ENCODE measurements around the gene KANSL1L. TPM values are rescaled to one million over a fixed set of nuclear protein-coding genes. Genes with fewer than 3 reads are reported as not detected.
A peak's percentile ranks its signal among the peaks of the same experiment; 100 is the strongest.

Gene KANSL1L, protein sequence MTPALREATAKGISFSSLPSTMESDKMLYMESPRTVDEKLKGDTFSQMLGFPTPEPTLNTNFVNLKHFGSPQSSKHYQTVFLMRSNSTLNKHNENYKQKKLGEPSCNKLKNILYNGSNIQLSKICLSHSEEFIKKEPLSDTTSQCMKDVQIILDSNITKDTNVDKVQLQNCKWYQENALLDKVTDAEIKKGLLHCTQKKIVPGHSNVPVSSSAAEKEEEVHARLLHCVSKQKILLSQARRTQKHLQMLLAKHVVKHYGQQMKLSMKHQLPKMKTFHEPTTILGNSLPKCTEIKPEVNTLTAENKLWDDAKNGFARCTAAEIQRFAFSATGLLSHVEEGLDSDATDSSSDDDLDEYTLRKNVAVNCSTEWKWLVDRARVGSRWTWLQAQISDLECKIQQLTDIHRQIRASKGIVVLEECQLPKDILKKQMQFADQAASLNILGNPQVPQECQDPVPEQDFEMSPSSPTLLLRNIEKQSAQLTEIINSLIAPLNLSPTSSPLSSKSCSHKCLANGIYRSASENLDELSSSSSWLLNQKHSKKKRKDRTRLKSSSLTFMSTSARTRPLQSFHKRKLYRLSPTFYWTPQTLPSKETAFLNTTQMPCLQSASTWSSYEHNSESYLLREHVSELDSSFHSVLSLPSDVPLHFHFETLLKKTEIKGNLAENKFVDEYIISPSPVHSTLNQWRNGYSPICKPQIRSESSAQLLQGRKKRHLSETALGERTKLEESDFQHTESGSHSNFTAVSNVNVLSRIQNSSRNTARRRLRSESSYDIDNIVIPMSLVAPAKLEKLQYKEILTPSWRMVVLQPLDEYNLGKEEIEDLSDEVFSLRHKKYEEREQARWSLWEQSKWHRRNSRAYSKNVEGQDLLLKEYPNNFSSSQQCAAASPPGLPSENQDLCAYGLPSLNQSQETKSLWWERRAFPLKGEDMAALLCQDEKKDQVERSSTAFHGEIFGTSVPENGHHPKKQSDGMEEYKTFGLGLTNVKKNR
- 10 to 100 TPM; 20.8 to 24.1 TPM for total RNA-seq
- polyA plus RNA-seq, result 1 to 10 TPM in 1 of 3 donors, under 1 TPM in 2; 0.76 to 1.2 (median 0.78) TPM
- 5.4 to 29.2 (median 16.5) reads per million in 6 experiments for total RNA-seq

GRCh38 chr2:210171309-210172218 is at the start of gene KANSL1L:
KANSL1L (minus strand) TSS chr2:210171409; CDS start chr2:210154582, 16,827 bp downstream.
- Mint-ChIP-seq H3K27me3 (peaks cover 0 to 1% (median 0%) of the 10 kb centered on the region in 5 donors), H3K4me1 (peaks cover 10 to 38% (median 19%) of the 10 kb centered on the region in 4 donors), H3K4me3 (peak within 1 kb of the TSS; percentile 94 to 99 (median 98))

DNA sequence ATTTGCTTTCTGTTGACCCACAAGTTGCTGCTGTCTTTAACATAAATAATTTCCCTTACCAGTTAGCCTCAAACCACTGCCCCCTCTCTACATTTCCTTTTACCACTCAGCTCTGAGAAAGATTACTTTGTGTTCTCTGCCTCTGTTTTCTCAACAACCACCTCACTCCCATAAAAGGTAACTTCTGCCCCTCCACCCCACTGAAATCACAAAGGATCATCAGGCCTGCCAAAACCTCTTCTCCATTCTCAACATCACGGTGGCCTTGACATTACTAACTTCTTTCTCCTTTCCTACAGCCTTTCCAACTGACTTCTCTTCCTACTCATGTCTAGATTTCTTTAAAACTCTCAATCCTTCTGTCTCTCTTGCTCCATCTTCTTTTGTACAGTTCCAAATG is 43.9 kb upstream of the KANSL1L start:
- no peak overlapping the region for H3K27ac Mint-ChIP-seq
- H3K4me1 Mint-ChIP-seq, result no peaks in the 10 kb centered on the region
- H3K4me3 Mint-ChIP-seq, result no peak overlapping the region
- ATAC-seq, result no peak
- H3K27me3 Mint-ChIP-seq, result peaks cover 5 to 9% (median 9%) of the 10 kb centered on the region in 5 donors
- H3K36me3 Mint-ChIP-seq, result no peaks in the 10 kb centered on the region
- DNase-seq, result no peak
- POLR2A ChIA-PET, result no interaction called here
- no peaks in the 10 kb centered on the region for H3K9me3 Mint-ChIP-seq

More at GRCh38 chr2:210171309-210172218, at the start of gene KANSL1L:
- DNase-seq (peak; percentile 94 to 98 (median 95)), ATAC-seq (peak; percentile 82 to 83)
- POLR2A ChIA-PET, result interaction anchor here (1.3 to 2.9 kb wide), 5 partner anchors 8 to 171 kb away, joined by 5 to 25 read pairs (median 8); partner anchors contain the start of gene RPE
- Mint-ChIP-seq H3K9me3 (no peaks in the 10 kb centered on the region), H3K27ac (peak within 1 kb of the TSS; percentile 92 to 99 (median 96)), H3K36me3 (no peaks in the 10 kb centered on the region)

DNA sequence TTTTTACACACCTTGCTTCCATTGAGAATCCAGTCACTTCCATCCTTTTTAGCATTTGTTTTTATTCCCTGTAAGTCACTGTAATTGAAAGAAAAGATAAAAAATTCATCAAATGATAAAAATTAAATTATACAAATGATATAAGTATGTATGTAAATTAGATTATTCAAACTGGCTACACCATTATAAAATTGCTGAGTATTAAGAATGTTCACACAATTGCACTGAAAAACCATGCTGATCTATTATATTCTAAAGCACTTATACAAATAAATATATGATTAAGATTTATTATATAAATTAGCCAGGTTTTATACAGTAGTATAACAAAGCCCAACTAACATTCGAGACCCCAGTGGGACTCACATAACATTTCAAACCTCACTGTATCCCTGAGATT is 39.0 kb upstream of the KANSL1L start:
- Mint-ChIP-seq H3K4me1 (no peaks in the 10 kb centered on the region), H3K4me3 (no peak overlapping the region), H3K27ac (no peak overlapping the region), H3K27me3 (peaks cover 5 to 14% (median 13%) of the 10 kb centered on the region in 5 donors), H3K9me3 (no peaks in the 10 kb centered on the region), H3K36me3 (no peaks in the 10 kb centered on the region)
- POLR2A ChIA-PET, result no interaction called here
- no peak for DNase-seq
- ATAC-seq, result no peak

GRCh38 chr2:210207929-210208328 is 36.7 kb upstream of the KANSL1L start:
- H3K36me3 Mint-ChIP-seq, result no peaks in the 10 kb centered on the region
- POLR2A ChIA-PET, result no interaction called here
- H3K4me3 Mint-ChIP-seq, result no peak overlapping the region
- DNase-seq (no peak), ATAC-seq (no peak)
- H3K4me1 Mint-ChIP-seq, result no peaks in the 10 kb centered on the region
- no peak overlapping the region for H3K27ac Mint-ChIP-seq
- H3K9me3 Mint-ChIP-seq, result no peaks in the 10 kb centered on the region
- peaks cover 7 to 27% (median 16%) of the 10 kb centered on the region in 5 donors for H3K27me3 Mint-ChIP-seq

DNA sequence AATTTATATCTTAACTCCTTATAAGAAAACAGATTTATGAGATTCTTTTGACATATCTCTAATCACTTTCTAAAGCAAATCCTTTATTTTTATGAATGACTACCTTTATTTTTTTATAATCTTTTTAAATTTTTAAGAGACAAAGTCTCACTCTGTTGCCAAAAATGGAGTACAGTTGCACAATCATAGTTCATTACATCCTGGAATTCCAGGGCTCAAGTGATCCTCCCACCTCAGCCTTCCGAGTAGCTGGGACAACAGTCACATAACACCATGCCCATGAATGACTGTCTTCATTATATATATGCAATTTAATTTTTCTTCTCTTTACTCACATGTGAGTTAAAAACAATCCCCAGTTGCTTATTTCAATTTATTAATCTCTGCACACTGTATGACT is 32.3 kb upstream of the KANSL1L start:
- ATAC-seq (no peak), DNase-seq (no peak)
- H3K4me1 Mint-ChIP-seq, result no peaks in the 10 kb centered on the region
- no peak overlapping the region for H3K4me3 Mint-ChIP-seq
- H3K27me3 Mint-ChIP-seq, result peaks cover 13 to 35% (median 18%) of the 10 kb centered on the region in 5 donors
- H3K9me3 Mint-ChIP-seq, result no peaks in the 10 kb centered on the region
- POLR2A ChIA-PET, result no interaction called here
- H3K36me3 Mint-ChIP-seq, result no peaks in the 10 kb centered on the region
- no peak overlapping the region for H3K27ac Mint-ChIP-seq

DNA sequence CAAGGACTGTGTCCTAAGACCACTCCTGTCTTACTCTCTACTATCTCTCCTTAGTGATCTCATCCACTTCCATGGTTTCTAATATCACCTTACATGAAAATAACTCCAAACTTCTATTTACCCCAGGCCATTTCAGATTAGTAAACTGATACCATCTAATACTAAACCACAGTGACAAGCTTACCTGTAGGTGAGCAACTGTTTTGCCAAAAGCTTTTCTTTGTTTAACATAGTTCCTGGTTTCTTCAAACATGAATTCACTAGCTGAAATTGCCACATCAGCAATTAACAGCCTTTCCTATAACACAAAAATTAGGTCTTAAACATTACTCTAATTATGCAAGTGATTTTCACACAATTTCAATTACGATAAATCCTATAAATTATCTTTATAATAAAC is 31.9 kb upstream of the KANSL1L start:
- ATAC-seq (no peak), DNase-seq (no peak)
- Mint-ChIP-seq H3K36me3 (no peaks in the 10 kb centered on the region), H3K9me3 (no peaks in the 10 kb centered on the region), H3K4me1 (no peaks in the 10 kb centered on the region), H3K4me3 (no peak overlapping the region), H3K27ac (no peak overlapping the region), H3K27me3 (peaks cover 13 to 35% (median 18%) of the 10 kb centered on the region in 5 donors)
- POLR2A ChIA-PET, result no interaction called here

- Mint-ChIP-seq H3K9me3 (no peaks in the 10 kb centered on the region), H3K27me3 (peaks cover 8 to 21% (median 10%) of the 10 kb centered on the region in 5 donors), H3K27ac (no peak overlapping the region), H3K36me3 (no peaks in the 10 kb centered on the region), H3K4me3 (no peak overlapping the region), H3K4me1 (peaks cover 0 to 5% (median 0%) of the 10 kb centered on the region in 4 donors)
- no peak for DNase-seq
- ATAC-seq, result no peak
- POLR2A ChIA-PET, result no interaction called here
Observed at GRCh38 chr2:210199854-210200253, 28.6 kb upstream of the KANSL1L start.

DNA sequence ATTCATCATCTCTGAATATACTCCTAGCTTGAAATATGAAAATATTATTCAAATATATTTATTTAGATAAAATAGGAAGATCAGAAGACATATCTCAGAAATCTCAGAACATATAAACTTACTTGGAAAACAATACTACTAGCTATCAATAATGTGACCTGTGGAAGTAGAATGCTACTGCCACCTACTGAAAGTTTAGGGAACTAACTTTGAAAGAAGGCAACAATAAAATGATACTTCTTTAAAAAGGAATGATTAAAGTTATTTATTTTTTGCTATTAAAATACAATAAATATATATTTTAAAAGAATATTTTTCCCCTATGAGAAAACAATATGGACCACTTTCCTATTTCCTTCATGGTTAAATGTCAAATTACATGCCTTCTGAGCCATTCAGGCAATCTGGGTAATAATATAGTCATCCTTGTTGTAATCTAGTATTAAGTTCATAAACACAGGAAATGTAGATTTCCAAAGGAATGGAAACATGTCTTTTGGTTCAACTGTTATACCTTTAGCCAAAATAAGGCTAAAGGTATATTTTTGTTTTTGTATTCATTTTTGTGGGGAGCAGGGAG is 28.1 kb upstream of the KANSL1L start:
- peaks cover 0 to 5% (median 0%) of the 10 kb centered on the region in 4 donors for H3K4me1 Mint-ChIP-seq
- H3K27ac Mint-ChIP-seq, result no peak overlapping the region
- DNase-seq (peak in 3 of 10 donors; percentile 41 to 44 (median 43)), ATAC-seq (no peak)
- H3K9me3 Mint-ChIP-seq, result no peaks in the 10 kb centered on the region
- H3K4me3 Mint-ChIP-seq, result no peak overlapping the region
- POLR2A ChIA-PET, result no interaction called here
- no peaks in the 10 kb centered on the region for H3K36me3 Mint-ChIP-seq
- H3K27me3 Mint-ChIP-seq, result peaks cover 8 to 21% (median 9%) of the 10 kb centered on the region in 5 donors

DNA sequence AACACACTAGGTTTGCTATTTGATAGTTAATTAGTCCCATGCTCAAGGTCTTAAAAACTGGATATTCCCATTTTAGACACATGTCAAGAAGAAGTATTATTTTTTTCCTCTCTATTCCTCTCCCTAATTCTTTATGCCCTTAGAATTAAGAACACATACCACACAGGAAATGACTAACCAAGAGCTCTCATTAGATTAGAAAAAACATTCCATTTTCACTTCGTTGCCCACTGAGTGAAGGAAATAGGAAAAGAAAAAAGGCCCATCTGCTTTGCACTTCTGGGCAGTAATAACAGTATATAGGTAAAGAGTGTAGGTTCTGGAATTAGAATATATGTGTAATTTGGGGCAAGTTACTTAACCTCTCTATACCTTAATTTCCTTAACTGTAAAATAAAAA is 27.1 kb upstream of the KANSL1L start:
- no peaks in the 10 kb centered on the region for H3K9me3 Mint-ChIP-seq
- no peak overlapping the region for H3K4me3 Mint-ChIP-seq
- no peak for DNase-seq
- POLR2A ChIA-PET, result no interaction called here
- H3K4me1 Mint-ChIP-seq, result peaks cover 0 to 5% (median 0%) of the 10 kb centered on the region in 4 donors
- no peaks in the 10 kb centered on the region for H3K36me3 Mint-ChIP-seq
- H3K27me3 Mint-ChIP-seq, result peaks cover 8 to 13% (median 9%) of the 10 kb centered on the region in 5 donors
- no peak for ATAC-seq
- no peak overlapping the region for H3K27ac Mint-ChIP-seq

DNA sequence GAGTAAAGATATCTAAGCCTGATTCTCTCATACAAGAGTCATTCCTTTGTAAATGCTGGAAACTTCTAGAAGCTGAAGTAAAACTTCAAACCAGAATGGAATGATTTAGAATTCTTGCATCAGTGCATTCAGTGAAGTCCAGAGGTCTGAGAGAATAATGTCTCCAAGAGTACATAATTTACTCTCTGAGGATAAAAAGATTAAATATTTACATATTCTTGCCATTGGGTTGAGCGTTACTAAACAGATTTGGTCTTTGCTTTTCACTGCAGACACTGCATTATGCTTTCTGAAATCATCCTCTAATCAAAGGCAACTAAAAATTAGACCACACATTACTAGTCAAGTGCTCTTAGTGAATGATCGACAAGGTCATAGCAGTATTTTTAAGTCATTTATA is 26.5 kb upstream of the KANSL1L start:
- peaks cover 4 to 7% (median 4%) of the 10 kb centered on the region in 5 donors for H3K27me3 Mint-ChIP-seq
- no peak overlapping the region for H3K4me3 Mint-ChIP-seq
- DNase-seq (no peak), ATAC-seq (no peak)
- H3K36me3 Mint-ChIP-seq, result no peaks in the 10 kb centered on the region
- H3K27ac Mint-ChIP-seq, result no peak overlapping the region
- no peaks in the 10 kb centered on the region for H3K9me3 Mint-ChIP-seq
- POLR2A ChIA-PET, result no interaction called here
- peaks cover 0 to 5% (median 0%) of the 10 kb centered on the region in 4 donors for H3K4me1 Mint-ChIP-seq

DNA sequence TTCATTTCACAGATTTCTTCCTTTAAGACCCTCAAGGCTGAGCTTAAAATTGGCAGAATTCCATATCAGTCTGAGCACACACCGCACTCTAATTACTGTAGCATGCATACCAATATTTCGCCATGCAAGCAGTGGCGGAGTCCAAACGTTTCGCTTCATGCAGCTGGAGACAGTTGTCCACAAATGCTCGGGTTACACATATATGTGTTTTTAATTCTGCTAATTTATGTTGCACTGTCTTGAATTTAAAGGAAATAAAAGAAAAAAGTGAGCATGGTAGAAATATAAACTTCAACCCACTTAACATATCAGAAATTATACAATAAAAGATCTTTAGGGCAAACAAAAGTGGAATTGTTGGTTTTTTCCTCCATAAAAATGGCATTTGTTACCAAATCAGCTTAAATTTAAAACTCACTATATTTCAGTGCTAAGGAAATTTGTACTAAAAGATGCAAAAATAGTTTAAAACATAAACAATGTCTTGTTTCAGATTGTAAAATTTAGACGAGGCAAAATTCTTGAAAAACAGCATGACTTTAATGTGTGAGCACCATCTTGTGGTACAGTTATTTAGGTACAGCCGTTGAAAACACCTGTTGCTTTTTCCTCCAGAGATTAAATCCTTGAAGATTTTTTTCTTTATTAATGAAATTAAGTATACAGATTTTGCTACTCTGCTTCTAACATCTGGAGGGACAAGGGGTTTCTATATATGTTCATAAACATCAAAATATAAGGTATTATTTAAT is 24.1 kb upstream of the KANSL1L start:
- H3K27ac Mint-ChIP-seq, result no peak overlapping the region
- DNase-seq, result peak in 4 of 10 donors; percentile 10 to 54 (median 47)
- ATAC-seq, result peak; percentile 43 to 44
- POLR2A ChIA-PET, result no interaction called here
- H3K27me3 Mint-ChIP-seq, result no peaks in the 10 kb centered on the region
- H3K4me1 Mint-ChIP-seq, result peaks cover 0 to 5% (median 0%) of the 10 kb centered on the region in 4 donors
- H3K4me3 Mint-ChIP-seq, result peak overlapping the region in 2 of 10 donors; percentile 18 to 21
- no peaks in the 10 kb centered on the region for H3K9me3 Mint-ChIP-seq
- H3K36me3 Mint-ChIP-seq, result no peaks in the 10 kb centered on the region

Measured in naive thymus-derived CD8-positive, alpha-beta T cell (primary cell).